ENCODE results near the gene RAB20.
"Not testable (repeated sequence)": the region's sequence is repeated elsewhere in the genome, so short reads cannot be mapped to it uniquely, and the experiment has no call there.

RAB20 gene, protein sequence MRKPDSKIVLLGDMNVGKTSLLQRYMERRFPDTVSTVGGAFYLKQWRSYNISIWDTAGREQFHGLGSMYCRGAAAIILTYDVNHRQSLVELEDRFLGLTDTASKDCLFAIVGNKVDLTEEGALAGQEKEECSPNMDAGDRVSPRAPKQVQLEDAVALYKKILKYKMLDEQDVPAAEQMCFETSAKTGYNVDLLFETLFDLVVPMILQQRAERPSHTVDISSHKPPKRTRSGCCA

DNA sequence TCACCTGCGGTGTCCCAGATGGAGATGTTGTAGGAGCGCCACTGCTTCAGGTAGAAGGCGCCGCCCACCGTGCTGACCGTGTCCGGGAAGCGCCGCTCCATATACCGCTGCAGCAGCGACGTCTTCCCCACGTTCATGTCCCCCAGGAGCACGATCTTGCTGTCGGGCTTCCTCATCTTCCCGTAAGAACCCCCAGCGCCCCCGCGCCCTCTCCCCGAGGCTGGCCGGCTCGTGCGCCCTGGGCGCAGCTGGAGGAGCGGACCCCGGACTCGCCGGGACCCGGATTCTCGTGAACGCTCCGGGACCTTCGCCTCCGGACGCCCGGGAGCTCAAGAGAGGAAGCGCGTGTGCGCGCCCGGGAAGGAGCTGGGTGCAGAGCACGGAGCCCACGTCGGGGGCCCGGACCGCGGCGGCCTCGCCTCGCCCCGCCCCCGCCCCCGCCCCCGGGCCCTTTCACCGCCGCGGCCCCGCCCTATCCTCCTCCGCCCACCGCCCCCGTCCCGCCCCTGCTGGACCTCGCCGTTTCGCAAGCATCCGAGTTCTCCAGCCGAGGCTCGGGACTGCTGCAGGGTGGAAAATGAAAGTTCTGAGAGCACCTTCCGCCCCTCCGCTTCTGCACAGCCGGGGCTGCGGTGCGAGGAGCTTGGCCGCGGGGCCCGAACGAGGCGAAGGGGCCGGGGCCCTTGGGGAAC is at the start of gene RAB20:
TSS of gene RAB20 (minus strand) at position 379 of the 692 bp plus-strand sequence. CDS start at position 176, 203 bp downstream.
- H3K4me1 ChIP-seq (ENCODE audit: insufficient read depth, low read length, severe bottlenecking): no peaks in the 10 kb centered on the region

DNA sequence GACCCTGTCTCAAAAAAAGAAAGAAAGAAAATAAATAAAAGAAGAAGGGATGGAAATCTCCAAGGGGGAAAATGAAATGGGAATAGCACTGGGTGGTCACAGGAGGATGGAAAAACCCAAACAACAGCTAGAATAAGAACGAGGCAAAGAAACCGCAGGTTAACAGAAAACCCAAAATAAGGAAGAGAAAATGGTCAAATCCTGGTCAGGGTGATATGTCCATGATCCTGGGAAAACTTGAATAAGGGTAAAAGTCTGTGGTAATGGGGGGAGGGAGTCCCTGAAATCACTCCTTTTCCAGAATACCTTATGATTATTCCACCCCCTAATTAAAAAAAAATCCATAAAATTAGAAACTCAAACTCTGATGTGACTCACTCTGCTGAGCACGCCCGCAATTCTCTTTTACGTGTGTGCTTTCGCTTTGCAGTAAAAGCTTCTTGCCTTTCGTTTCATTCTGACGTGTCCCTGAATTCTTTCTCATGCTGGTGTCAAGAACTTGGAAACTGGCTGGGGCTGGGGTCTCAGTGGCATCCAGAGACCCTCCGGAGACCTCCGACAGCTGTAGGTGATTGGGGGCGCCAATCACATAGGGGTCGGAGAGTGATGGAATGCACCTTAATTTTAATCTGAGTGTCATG is 49.6 kb upstream of the RAB20 start:
- no peak for TF ChIP-seq EZH2 (IDR thresholded peaks at IDR 0.05; ENCODE audit: borderline replicate concordance, low read length)
- TF ChIP-seq, protein P1, sequence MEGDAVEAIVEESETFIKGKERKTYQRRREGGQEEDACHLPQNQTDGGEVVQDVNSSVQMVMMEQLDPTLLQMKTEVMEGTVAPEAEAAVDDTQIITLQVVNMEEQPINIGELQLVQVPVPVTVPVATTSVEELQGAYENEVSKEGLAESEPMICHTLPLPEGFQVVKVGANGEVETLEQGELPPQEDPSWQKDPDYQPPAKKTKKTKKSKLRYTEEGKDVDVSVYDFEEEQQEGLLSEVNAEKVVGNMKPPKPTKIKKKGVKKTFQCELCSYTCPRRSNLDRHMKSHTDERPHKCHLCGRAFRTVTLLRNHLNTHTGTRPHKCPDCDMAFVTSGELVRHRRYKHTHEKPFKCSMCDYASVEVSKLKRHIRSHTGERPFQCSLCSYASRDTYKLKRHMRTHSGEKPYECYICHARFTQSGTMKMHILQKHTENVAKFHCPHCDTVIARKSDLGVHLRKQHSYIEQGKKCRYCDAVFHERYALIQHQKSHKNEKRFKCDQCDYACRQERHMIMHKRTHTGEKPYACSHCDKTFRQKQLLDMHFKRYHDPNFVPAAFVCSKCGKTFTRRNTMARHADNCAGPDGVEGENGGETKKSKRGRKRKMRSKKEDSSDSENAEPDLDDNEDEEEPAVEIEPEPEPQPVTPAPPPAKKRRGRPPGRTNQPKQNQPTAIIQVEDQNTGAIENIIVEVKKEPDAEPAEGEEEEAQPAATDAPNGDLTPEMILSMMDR (IDR thresholded peaks at IDR 0.05; ENCODE audit: low read length): no peak
- Histone ChIP-seq H3K27me3 (ENCODE audit: insufficient read depth, low read length) (no peaks in the 10 kb centered on the region), H3K79me2 (ENCODE audit: insufficient read depth, low read length) (peaks cover 1% of the 10 kb centered on the region), H3K4me2 (ENCODE audit: low read length) (peak overlapping the region; percentile 10; the same call in 1 of the 2 replicates), H3K9ac (ENCODE audit: low read length) (no peak overlapping the region), H3K4me3 (ENCODE audit: low read depth, low read length, poor library complexity, severe bottlenecking) (peak overlapping the region; percentile 4), H3K27ac (ENCODE audit: low read depth, low read length, poor library complexity, severe bottlenecking) (no peak overlapping the region), H4K20me1 (ENCODE audit: insufficient read depth, low read length) (no peaks in the 10 kb centered on the region), H3K9me2 (ENCODE audit: low read depth, low read length) (no peaks in the 10 kb centered on the region), H3K4me1 (ENCODE audit: insufficient read depth, low read length, severe bottlenecking) (peaks cover 6% of the 10 kb centered on the region), H3F3A (ENCODE audit: insufficient read depth, low read length) (no peaks in the 10 kb centered on the region), H3K36me3 (ENCODE audit: insufficient read depth, low read length) (no peaks in the 10 kb centered on the region), H3K9me3 (ENCODE audit: low read length) (no peaks in the 10 kb centered on the region), H2AFZ (ENCODE audit: low read length) (no peak overlapping the region)

More for the DNA sequence above, at the start of gene RAB20:
- no peak within 1 kb of the TSS for H2AFZ ChIP-seq (ENCODE audit: low read length)
- no peak within 1 kb of the TSS for H3K9ac ChIP-seq (ENCODE audit: low read length)
- no peaks in the 10 kb centered on the region for H4K20me1 ChIP-seq (ENCODE audit: insufficient read depth, low read length)
- no peaks in the 10 kb centered on the region for H3K36me3 ChIP-seq (ENCODE audit: insufficient read depth, low read length)
- no peaks in the 10 kb centered on the region for H3K9me3 ChIP-seq (ENCODE audit: low read length)
- H3K4me3 ChIP-seq (ENCODE audit: low read depth, low read length, poor library complexity, severe bottlenecking): peak within 1 kb of the TSS; percentile 23
- H3K4me2 ChIP-seq (ENCODE audit: low read length): peak within 1 kb of the TSS; percentile 25
- no peaks in the 10 kb centered on the region for H3F3A ChIP-seq (ENCODE audit: insufficient read depth, low read length)
- H3K79me2 ChIP-seq (ENCODE audit: insufficient read depth, low read length): no peaks in the 10 kb centered on the region
- H3K27ac ChIP-seq (ENCODE audit: low read depth, low read length, poor library complexity, severe bottlenecking): no peak within 1 kb of the TSS
- peaks cover 12% of the 10 kb centered on the region; the same call in 1 of the 2 replicates for H3K27me3 ChIP-seq (ENCODE audit: insufficient read depth, low read length)
- no peaks in the 10 kb centered on the region for H3K9me2 ChIP-seq (ENCODE audit: low read depth, low read length)
- TF ChIP-seq EZH2 (IDR thresholded peaks at IDR 0.05; ENCODE audit: borderline replicate concordance, low read length): no peak
- TF ChIP-seq, protein P1 (IDR thresholded peaks at IDR 0.05; ENCODE audit: low read length): no peak

DNA sequence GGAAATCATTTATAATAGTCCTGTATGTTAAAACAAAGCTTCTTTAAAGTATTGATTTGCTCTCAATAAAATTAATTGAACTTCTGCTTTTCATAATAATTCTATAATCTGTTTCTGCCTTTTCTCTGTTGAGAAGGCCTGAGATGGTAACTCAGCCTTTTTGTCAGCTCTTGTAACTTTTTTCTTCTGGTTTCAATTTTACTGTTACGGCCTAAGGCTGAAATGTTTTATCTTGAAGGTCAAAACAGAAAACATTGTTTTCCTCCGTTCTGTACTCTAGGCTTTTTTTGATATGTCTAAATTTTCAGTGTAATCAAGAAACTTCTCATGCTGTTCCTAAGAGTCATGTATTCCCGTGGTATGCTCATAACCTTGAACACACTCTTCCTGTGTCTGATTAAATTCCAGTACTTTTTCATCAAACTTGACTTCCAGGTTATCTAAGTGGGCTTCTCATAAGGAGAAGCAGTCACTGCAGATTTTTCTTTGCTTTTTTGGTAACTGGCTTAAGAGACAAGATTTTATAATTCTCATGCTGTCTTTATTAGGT is 46.2 kb upstream of the RAB20 start:
- Histone ChIP-seq H3K9ac (ENCODE audit: low read length) (no peak overlapping the region), H3K4me1 (ENCODE audit: insufficient read depth, low read length, severe bottlenecking) (no peaks in the 10 kb centered on the region), H3K27ac (ENCODE audit: low read depth, low read length, poor library complexity, severe bottlenecking) (no peak overlapping the region), H3K27me3 (ENCODE audit: insufficient read depth, low read length) (no peaks in the 10 kb centered on the region), H4K20me1 (ENCODE audit: insufficient read depth, low read length) (no peaks in the 10 kb centered on the region), H3K36me3 (ENCODE audit: insufficient read depth, low read length) (no peaks in the 10 kb centered on the region), H2AFZ (ENCODE audit: low read length) (no peak overlapping the region), H3F3A (ENCODE audit: insufficient read depth, low read length) (no peaks in the 10 kb centered on the region), H3K4me3 (ENCODE audit: low read depth, low read length, poor library complexity, severe bottlenecking) (no peak overlapping the region), H3K79me2 (ENCODE audit: insufficient read depth, low read length) (no peaks in the 10 kb centered on the region), H3K9me2 (ENCODE audit: low read depth, low read length) (no peaks in the 10 kb centered on the region), H3K9me3 (ENCODE audit: low read length) (no peaks in the 10 kb centered on the region), H3K4me2 (ENCODE audit: low read length) (no peak overlapping the region)
- TF ChIP-seq, protein P1 (IDR thresholded peaks at IDR 0.05; ENCODE audit: low read length): no peak
- TF ChIP-seq EZH2 (IDR thresholded peaks at IDR 0.05; ENCODE audit: borderline replicate concordance, low read length): no peak

DNA sequence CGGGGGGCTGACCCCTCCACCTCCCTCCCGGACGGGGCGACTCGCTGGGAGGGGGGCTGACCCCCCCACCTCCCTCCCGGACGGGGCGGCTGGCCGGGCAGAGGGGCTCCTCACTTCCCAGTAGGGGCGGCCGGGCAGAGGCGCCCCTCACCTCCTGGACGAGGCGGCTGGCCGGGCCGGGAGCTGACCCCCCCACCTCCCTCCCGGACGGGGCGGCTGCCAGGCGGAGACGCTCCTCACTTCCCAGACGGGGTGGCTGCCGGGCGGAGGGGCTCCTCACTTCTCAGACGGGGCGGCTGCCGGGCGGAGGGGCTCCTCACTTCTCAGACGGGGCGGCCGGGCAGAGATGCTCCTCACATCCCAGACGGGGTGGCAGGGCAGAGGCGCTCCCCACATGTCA is 44.8 kb upstream of the RAB20 start:
- H2AFZ ChIP-seq (ENCODE audit: low read length); H3K4me3 ChIP-seq (ENCODE audit: low read depth, low read length, poor library complexity, severe bottlenecking); H3K79me2 ChIP-seq (ENCODE audit: insufficient read depth, low read length); H3K36me3 ChIP-seq (ENCODE audit: insufficient read depth, low read length); H3K4me2 ChIP-seq (ENCODE audit: low read length); H3K9me3 ChIP-seq (ENCODE audit: low read length); H3K4me1 ChIP-seq (ENCODE audit: insufficient read depth, low read length, severe bottlenecking); H3K9ac ChIP-seq (ENCODE audit: low read length); H4K20me1 ChIP-seq (ENCODE audit: insufficient read depth, low read length); H3K9me2 ChIP-seq (ENCODE audit: low read depth, low read length); H3K27me3 ChIP-seq (ENCODE audit: insufficient read depth, low read length); H3K27ac ChIP-seq (ENCODE audit: low read depth, low read length, poor library complexity, severe bottlenecking); H3F3A ChIP-seq (ENCODE audit: insufficient read depth, low read length): not testable (repeated sequence)
